ENCODE data around the gene SHISA7.

SHISA7 gene

GRCh38 chr19:55461259-55461973 lies 18.3 kb upstream of the SHISA7 start, which contains the start of gene ISOC2 (continued):
- TF ChIP-seq ZBTB10 (tag by site-specific recombination; IDR thresholded peaks at IDR 0.05) (peak; percentile 12; the same call in 1 of the 2 replicates), ZNF555 (tag by site-specific recombination; conservative IDR thresholded peaks at IDR 0.05) (no peak), SP2 (tag by site-specific recombination; IDR thresholded peaks at IDR 0.05) (peak; percentile 100), ZNF629 (tag by site-specific recombination; IDR thresholded peaks at IDR 0.05) (peak; percentile 49; the same call in 1 of the 2 replicates), BCL11A (tag by site-specific recombination; IDR thresholded peaks at IDR 0.05; ENCODE audit: low read depth) (peak; percentile 76), ZNF704 (tag by site-specific recombination; IDR thresholded peaks at IDR 0.05) (no peak), ZNF114 (tag by site-specific recombination; IDR thresholded peaks at IDR 0.05) (no peak), SETDB1 (IDR thresholded peaks at IDR 0.05; ENCODE audit: insufficient read length, low read length) (no peak), ZNF404 (tag by site-specific recombination; IDR thresholded peaks at IDR 0.05) (no peak), ZNF214 (tag by site-specific recombination; IDR thresholded peaks at IDR 0.05; ENCODE audit: borderline replicate concordance) (no peak), SP7 (tag by site-specific recombination; IDR thresholded peaks at IDR 0.05) (peak; percentile 64; the same call in 1 of the 2 replicates), ZEB2 (tag by site-specific recombination; IDR thresholded peaks at IDR 0.05) (peak; percentile 94), MYNN (tag by site-specific recombination; IDR thresholded peaks at IDR 0.05; ENCODE audit: borderline replicate concordance) (no peak), ZNF670 (tag by site-specific recombination; IDR thresholded peaks at IDR 0.05; ENCODE audit: low read depth) (no peak), ZFHX2 (tag by site-specific recombination; conservative IDR thresholded peaks at IDR 0.05) (peak; percentile 87), ZNF311 (tag by site-specific recombination; IDR thresholded peaks at IDR 0.05; ENCODE audit: borderline replicate concordance) (no peak), ZNF830 (tag by site-specific recombination; IDR thresholded peaks at IDR 0.05; ENCODE audit: low read depth) (no peak), ZBTB8A (tag by site-specific recombination; IDR thresholded peaks at IDR 0.05) (peak; percentile 50; the same call in 1 of the 2 replicates), ZNF654 (tag by site-specific recombination; IDR thresholded peaks at IDR 0.05; ENCODE audit: low read depth) (no peak), ZBTB48 (tag by site-specific recombination; IDR thresholded peaks at IDR 0.05) (peak; percentile 25; the same call in 1 of the 2 replicates), ZNF561 (tag by site-specific recombination; IDR thresholded peaks at IDR 0.05; ENCODE audit: borderline replicate concordance) (peak; percentile 94), PRDM4 (tag by site-specific recombination; IDR thresholded peaks at IDR 0.05) (peak; percentile 33)
- TF ChIP-seq, protein P1, sequence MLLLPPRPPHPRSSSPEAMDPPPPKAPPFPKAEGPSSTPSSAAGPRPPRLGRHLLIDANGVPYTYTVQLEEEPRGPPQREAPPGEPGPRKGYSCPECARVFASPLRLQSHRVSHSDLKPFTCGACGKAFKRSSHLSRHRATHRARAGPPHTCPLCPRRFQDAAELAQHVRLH (tag by site-specific recombination; IDR thresholded peaks at IDR 0.05), result peak; percentile 42; the same call in 1 of the 2 replicates
- TF ChIP-seq, protein P2, sequence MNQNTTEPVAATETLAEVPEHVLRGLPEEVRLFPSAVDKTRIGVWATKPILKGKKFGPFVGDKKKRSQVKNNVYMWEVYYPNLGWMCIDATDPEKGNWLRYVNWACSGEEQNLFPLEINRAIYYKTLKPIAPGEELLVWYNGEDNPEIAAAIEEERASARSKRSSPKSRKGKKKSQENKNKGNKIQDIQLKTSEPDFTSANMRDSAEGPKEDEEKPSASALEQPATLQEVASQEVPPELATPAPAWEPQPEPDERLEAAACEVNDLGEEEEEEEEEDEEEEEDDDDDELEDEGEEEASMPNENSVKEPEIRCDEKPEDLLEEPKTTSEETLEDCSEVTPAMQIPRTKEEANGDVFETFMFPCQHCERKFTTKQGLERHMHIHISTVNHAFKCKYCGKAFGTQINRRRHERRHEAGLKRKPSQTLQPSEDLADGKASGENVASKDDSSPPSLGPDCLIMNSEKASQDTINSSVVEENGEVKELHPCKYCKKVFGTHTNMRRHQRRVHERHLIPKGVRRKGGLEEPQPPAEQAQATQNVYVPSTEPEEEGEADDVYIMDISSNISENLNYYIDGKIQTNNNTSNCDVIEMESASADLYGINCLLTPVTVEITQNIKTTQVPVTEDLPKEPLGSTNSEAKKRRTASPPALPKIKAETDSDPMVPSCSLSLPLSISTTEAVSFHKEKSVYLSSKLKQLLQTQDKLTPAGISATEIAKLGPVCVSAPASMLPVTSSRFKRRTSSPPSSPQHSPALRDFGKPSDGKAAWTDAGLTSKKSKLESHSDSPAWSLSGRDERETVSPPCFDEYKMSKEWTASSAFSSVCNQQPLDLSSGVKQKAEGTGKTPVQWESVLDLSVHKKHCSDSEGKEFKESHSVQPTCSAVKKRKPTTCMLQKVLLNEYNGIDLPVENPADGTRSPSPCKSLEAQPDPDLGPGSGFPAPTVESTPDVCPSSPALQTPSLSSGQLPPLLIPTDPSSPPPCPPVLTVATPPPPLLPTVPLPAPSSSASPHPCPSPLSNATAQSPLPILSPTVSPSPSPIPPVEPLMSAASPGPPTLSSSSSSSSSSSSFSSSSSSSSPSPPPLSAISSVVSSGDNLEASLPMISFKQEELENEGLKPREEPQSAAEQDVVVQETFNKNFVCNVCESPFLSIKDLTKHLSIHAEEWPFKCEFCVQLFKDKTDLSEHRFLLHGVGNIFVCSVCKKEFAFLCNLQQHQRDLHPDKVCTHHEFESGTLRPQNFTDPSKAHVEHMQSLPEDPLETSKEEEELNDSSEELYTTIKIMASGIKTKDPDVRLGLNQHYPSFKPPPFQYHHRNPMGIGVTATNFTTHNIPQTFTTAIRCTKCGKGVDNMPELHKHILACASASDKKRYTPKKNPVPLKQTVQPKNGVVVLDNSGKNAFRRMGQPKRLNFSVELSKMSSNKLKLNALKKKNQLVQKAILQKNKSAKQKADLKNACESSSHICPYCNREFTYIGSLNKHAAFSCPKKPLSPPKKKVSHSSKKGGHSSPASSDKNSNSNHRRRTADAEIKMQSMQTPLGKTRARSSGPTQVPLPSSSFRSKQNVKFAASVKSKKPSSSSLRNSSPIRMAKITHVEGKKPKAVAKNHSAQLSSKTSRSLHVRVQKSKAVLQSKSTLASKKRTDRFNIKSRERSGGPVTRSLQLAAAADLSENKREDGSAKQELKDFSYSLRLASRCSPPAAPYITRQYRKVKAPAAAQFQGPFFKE (tag by site-specific recombination; IDR thresholded peaks at IDR 0.05; ENCODE audit: borderline replicate concordance), result no peak
